Smooth muscle cell (in vitro differentiated cells): ENCODE data around the gene NETO2. TPM values are rescaled to one million over a fixed set of nuclear protein-coding genes. Genes with fewer than 3 reads are reported as not detected.
"Not testable (repeated sequence)": the region's sequence is repeated elsewhere in the genome, so short reads cannot be mapped to it uniquely, and the experiment has no call there.

ENCODE experiments used
- DNase-seq: peaks from one replicate; lab custom pipeline; 2025; ENCODE audit not compliant: unreplicated experiment; lab: John Stamatoyannopoulos, UW
- H2AFZ ChIP-seq: fragments of 200-600 bp; sonication (generic); 2 replicates; pipeline ENCODE4 v1.6.0; 2016; ENCODE audit warnings: antibody characterized with exemption, low read depth, mild to moderate bottlenecking
- H3F3A ChIP-seq: fragments of 200-600 bp; sonication (generic); 2 replicates; pipeline ENCODE4 v1.6.0; 2017; ENCODE audit warnings: antibody characterized with exemption, low read depth
- H3K27ac ChIP-seq: fragments of 200-600 bp; sonication (generic); 2 replicates; pipeline ENCODE4 v1.5.1; 2016; ENCODE audit warnings: low read depth, mild to moderate bottlenecking
- H3K27me3 ChIP-seq: fragments of 200-600 bp; sonication (generic); 2 replicates; pipeline ENCODE4 v1.6.1; 2016; ENCODE audit warnings: low read depth, mild to moderate bottlenecking
- H3K36me3 ChIP-seq: fragments of 200-600 bp; sonication (generic); 2 replicates; pipeline ENCODE4 v1.5.1; 2016; ENCODE audit warnings: low read depth
- H3K4me1 ChIP-seq: fragments of 200-600 bp; sonication (generic); 2 replicates; pipeline ENCODE4 v1.5.1; 2016; ENCODE audit warnings: low read depth
- H3K4me2 ChIP-seq: fragments of 200-600 bp; sonication (generic); 2 replicates; pipeline ENCODE4 v1.6.0; 2016; ENCODE audit warnings: mild to moderate bottlenecking
- H3K4me3 ChIP-seq: fragments of 200-600 bp; sonication (generic); 2 replicates; pipeline ENCODE4 v1.5.1; 2016; ENCODE audit warnings: mild to moderate bottlenecking
- H3K79me2 ChIP-seq: fragments of 200-600 bp; sonication (generic); 2 replicates; pipeline ENCODE4 v1.6.0; 2016; ENCODE audit warnings: low read depth, mild to moderate bottlenecking
- H3K9ac ChIP-seq: fragments of 200-600 bp; sonication (generic); 2 replicates; pipeline ENCODE4 v1.6.0; 2016; ENCODE audit warnings: low read depth
- H3K9me3 ChIP-seq: fragments of 200-600 bp; sonication (generic); replicated peaks from 2 replicates; pipeline ENCODE4 v1.5.1; 2016; ENCODE audit warnings: low read depth
- H4K20me1 ChIP-seq: fragments of 200-600 bp; sonication (generic); 2 replicates; pipeline ENCODE4 v1.6.0; 2016; ENCODE audit warnings: low read depth
- WGBS: methylation state at CpG from one replicate; pipeline ENCODE4 v1.1.7; 2016; ENCODE audit warnings: low lambda C conversion rate; 5-methylcytosine and 5-hydroxymethylcytosine counted together
- polyA plus RNA-seq: library from polyadenylated mRNA; unstranded; fragments of >200 nt; fragmentation: Nextera tagmentation; extraction: Ambion mirVana; gene quantifications from 2 replicates; pipeline ENCODE4 v1.2.1, GENCODE V29; 2016
- total RNA-seq: library from RNA; depleted of rRNA; stranded (reverse); fragments of >200 nt; gene quantifications from 2 replicates; pipeline ENCODE4 v1.2.3, GENCODE V29; 2014
- TF ChIP-seq, protein P1 (sequence below): fragments of 200-600 bp; sonication (generic); IDR thresholded peaks from 2 replicates; pipeline ENCODE4 v1.5.1; 2017; ENCODE audit warnings: borderline replicate concordance, mild to moderate bottlenecking, antibody characterized with exemption; ENCODE audit not compliant: insufficient read depth, poor library complexity, severe bottlenecking

NETO2 gene
- total and polyA plus RNA-seq, 2 experiments from 2014 or later, result 12.7 to 23.5 TPM

DNA sequence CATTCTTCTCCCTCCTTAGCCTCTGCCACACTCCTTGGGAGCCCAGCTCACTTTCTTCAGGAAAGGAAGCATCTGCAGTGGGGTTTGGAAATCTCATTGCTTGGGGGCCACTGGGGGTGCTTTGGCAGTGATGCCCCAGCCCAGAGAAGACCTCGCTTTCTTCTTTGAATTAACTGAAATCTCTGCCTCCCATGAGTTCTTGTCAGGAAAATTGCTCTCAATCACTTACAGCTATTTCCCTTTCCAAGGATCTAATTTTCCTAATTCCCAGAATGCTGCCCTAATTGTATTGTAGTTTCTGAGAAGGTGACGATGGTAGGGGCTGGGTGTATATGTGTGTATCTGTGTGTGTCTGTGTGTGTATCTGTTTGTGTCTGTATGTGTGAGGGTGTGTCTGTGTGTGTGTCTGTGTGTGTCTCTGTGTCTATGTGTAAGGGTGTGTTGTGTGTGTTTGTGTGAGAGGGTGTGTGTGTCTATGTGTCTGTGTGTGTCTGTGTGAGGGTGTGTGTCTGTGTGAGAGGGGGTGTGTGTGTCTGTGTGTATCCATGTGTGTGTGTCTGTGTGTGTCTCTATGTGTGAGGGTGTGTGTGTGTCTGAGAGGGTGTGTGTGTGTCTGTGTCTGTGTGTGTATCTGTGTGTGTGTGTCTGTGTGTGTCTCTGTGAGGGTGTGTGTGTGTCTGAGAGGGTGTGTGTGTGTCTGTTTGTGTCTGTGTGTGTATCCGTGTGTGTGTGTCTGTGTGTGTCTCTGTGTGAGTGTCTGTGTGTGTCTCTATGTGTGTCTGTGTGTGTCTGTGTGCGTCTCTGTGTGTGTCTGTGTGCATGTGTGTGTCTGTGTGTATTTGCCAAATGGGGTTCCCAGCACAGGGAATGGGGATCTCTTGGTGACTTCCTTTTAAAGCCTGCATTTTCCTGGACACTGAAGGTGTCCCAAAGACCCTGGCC is 86.8 kb downstream of the NETO2 start:
- no peak overlapping the region for H3K4me2 ChIP-seq
- H3F3A ChIP-seq, result no peaks in the 10 kb centered on the region
- DNase-seq, result no peak
- H3K79me2 ChIP-seq, result no peaks in the 10 kb centered on the region
- H4K20me1 ChIP-seq, result no peaks in the 10 kb centered on the region
- 86% methylated on average over 2 of the region's 4 CpGs for WGBS
- H2AFZ ChIP-seq, result no peak overlapping the region
- no peak overlapping the region for H3K27ac ChIP-seq
- H3K4me1 ChIP-seq, result no peaks in the 10 kb centered on the region
- no peaks in the 10 kb centered on the region for H3K9me3 ChIP-seq
- no peak overlapping the region for H3K9ac ChIP-seq
- TF ChIP-seq, protein P1, sequence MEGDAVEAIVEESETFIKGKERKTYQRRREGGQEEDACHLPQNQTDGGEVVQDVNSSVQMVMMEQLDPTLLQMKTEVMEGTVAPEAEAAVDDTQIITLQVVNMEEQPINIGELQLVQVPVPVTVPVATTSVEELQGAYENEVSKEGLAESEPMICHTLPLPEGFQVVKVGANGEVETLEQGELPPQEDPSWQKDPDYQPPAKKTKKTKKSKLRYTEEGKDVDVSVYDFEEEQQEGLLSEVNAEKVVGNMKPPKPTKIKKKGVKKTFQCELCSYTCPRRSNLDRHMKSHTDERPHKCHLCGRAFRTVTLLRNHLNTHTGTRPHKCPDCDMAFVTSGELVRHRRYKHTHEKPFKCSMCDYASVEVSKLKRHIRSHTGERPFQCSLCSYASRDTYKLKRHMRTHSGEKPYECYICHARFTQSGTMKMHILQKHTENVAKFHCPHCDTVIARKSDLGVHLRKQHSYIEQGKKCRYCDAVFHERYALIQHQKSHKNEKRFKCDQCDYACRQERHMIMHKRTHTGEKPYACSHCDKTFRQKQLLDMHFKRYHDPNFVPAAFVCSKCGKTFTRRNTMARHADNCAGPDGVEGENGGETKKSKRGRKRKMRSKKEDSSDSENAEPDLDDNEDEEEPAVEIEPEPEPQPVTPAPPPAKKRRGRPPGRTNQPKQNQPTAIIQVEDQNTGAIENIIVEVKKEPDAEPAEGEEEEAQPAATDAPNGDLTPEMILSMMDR, result no peak
- H3K4me3 ChIP-seq, result no peak overlapping the region
- H3K27me3 ChIP-seq, result no peaks in the 10 kb centered on the region
- no peaks in the 10 kb centered on the region for H3K36me3 ChIP-seq

- not testable (repeated sequence) for H3F3A ChIP-seq, H3K27me3 ChIP-seq, H3K4me2 ChIP-seq, H3K9me3 ChIP-seq, H3K4me3 ChIP-seq, H2AFZ ChIP-seq, H3K9ac ChIP-seq, H3K36me3 ChIP-seq, H3K79me2 ChIP-seq, H4K20me1 ChIP-seq, H3K27ac ChIP-seq, DNase-seq, H3K4me1 ChIP-seq
- 97% methylated on average over 11 of the region's 14 CpGs for WGBS
These were observed 87.7 kb downstream of the NETO2 start for GRCh38 chr16:47056061-47056460.

DNA sequence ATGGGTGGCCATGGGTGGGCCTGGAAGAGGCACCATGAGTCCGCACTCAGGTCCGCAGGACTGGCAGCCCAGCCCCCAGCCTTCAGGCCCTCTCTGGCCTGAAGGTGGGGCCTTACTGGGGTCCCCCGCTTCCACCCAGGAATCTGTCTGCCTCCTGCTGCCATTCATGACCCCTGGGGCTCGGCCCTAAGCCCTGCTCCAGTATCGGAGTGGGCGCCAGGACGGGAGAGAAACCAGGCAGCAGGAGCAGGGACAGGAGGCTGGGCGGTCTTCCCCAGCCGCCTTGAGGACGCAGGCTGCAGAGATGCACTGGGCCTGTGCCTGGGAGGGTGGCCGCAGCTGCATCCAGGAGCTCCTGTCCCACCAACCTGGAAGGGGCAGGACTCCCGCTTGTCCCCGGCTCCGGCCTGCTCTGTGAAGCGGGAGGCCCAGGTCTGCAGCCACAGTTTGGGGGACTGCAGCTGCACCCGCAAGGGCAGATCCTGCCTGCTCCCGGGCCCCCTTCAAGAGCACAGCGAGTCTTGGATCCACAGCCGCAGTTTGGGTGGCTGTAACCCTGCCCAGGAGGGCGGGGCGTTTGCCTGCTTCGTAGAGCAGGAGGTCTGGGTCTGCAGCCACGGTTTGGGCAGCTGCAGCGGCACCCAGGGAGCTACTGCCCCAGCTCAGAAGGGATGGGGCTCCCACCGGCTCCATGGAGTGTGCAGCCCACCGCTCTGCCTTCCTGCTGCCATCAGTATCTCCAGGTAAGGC is 88.4 kb downstream of the NETO2 start:
- TF ChIP-seq, protein P1, result no peak
- no peak overlapping the region for H3K4me3 ChIP-seq
- no peak overlapping the region for H3K9ac ChIP-seq
- H3K9me3 ChIP-seq, result no peaks in the 10 kb centered on the region
- H3K27ac ChIP-seq, result no peak overlapping the region
- no peaks in the 10 kb centered on the region for H3K79me2 ChIP-seq
- no peaks in the 10 kb centered on the region for H3K27me3 ChIP-seq
- H3K36me3 ChIP-seq, result no peaks in the 10 kb centered on the region
- 90% methylated on average over 26 of the region's 26 CpGs for WGBS
- DNase-seq, result no peak
- no peaks in the 10 kb centered on the region for H4K20me1 ChIP-seq
- H3K4me1 ChIP-seq, result no peaks in the 10 kb centered on the region
- H3K4me2 ChIP-seq, result no peak overlapping the region
- no peaks in the 10 kb centered on the region for H3F3A ChIP-seq
- H2AFZ ChIP-seq, result no peak overlapping the region

DNA sequence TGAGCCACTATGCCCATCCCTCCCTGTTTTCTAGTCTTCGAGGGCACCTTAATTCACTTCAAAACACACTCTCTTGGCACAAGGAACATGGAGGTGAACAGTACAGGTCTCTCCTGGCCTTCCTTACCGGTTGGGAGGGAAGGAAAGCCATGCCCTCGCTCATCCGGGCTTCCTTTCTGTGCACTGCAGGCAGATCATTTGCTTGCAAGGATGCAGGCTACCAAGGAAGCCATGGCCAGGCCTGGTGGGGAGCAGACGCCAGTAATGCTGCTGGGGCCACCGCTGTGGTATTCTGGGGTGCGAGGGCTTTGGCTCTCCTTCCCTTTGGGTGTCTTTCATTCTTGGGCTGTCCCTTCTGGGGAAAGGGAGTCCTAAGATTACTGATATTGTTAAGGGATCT is 89.4 kb downstream of the NETO2 start:
- Histone ChIP-seq H3F3A (no peaks in the 10 kb centered on the region), H2AFZ (no peak overlapping the region), H3K27me3 (no peaks in the 10 kb centered on the region), H3K79me2 (no peaks in the 10 kb centered on the region), H3K27ac (no peak overlapping the region), H4K20me1 (no peaks in the 10 kb centered on the region), H3K4me3 (no peak overlapping the region), H3K9ac (no peak overlapping the region), H3K9me3 (no peaks in the 10 kb centered on the region), H3K4me1 (no peaks in the 10 kb centered on the region), H3K4me2 (no peak overlapping the region), H3K36me3 (no peaks in the 10 kb centered on the region)
- no peak for DNase-seq
- TF ChIP-seq, protein P1, result no peak
- WGBS, result 89% methylated on average over 7 of the region's 7 CpGs
